ENCODE data around the gene GNAS-AS1. TPM values are rescaled to one million over a fixed set of nuclear protein-coding genes. Genes with fewer than 3 reads are reported as not detected.

GNAS-AS1 gene
- total RNA-seq, 1 experiment from 2014 or later, result 0.59 TPM

- peaks cover 12% of the 10 kb centered on the region for H3K36me3 Mint-ChIP-seq (ENCODE audit: insufficient read depth, unreplicated experiment)
- no TSS peak for BruUV-seq (replicated peaks)
- no peak for TF ChIP-seq CTCF (IDR thresholded peaks at IDR 0.05; ENCODE audit: unreplicated experiment)
- H3K27ac Mint-ChIP-seq (ENCODE audit: unreplicated experiment), result no peak overlapping the region
- intact Hi-C loops (cut with micrococcal nuclease; ENCODE audit: unreplicated experiment), result no loop called here
- DNase-seq, result no peak
- CTCF ChIA-PET, result no interaction called here
- H3K4me1 Mint-ChIP-seq (ENCODE audit: low read depth, unreplicated experiment), result peaks cover 13% of the 10 kb centered on the region
- H3K4me3 Mint-ChIP-seq (ENCODE audit: low read depth, unreplicated experiment), result no peak overlapping the region
- peaks cover 80% of the 10 kb centered on the region for H3K27me3 Mint-ChIP-seq (ENCODE audit: unreplicated experiment)
- H3K9me3 Mint-ChIP-seq (ENCODE audit: low read depth, unreplicated experiment), result no peaks in the 10 kb centered on the region
Measured at GRCh38 chr20:58851969-58852458, 1.3 kb upstream of the GNAS-AS1 start.

- no peak for DNase-seq
- CTCF ChIA-PET, result no interaction called here
- Mint-ChIP-seq H3K9me3 (ENCODE audit: low read depth, unreplicated experiment) (no peaks in the 10 kb centered on the region), H3K4me1 (ENCODE audit: low read depth, unreplicated experiment) (peaks cover 12% of the 10 kb centered on the region), H3K27me3 (ENCODE audit: unreplicated experiment) (peaks cover 80% of the 10 kb centered on the region), H3K4me3 (ENCODE audit: low read depth, unreplicated experiment) (no peak overlapping the region), H3K27ac (ENCODE audit: unreplicated experiment) (no peak overlapping the region), H3K36me3 (ENCODE audit: insufficient read depth, unreplicated experiment) (peaks cover 12% of the 10 kb centered on the region)
- intact Hi-C loops (cut with micrococcal nuclease; ENCODE audit: unreplicated experiment), result no loop called here
- TF ChIP-seq CTCF (IDR thresholded peaks at IDR 0.05; ENCODE audit: unreplicated experiment), result no peak
- no TSS peak for BruUV-seq (replicated peaks)
Measured at GRCh38 chr20:58851221-58851968, 693 bp upstream of the GNAS-AS1 start.

GRCh38 chr20:58847463-58847862, 3.2 kb downstream of the GNAS-AS1 start:
- CTCF ChIA-PET, result interaction anchor here (0.6 kb wide), 1 partner anchor 578 kb away, joined by 3 read pairs; no protein-coding TSS in a partner anchor
- Mint-ChIP-seq H3K27ac (ENCODE audit: unreplicated experiment) (no peak overlapping the region), H3K36me3 (ENCODE audit: insufficient read depth, unreplicated experiment) (peaks cover 3% of the 10 kb centered on the region), H3K4me1 (ENCODE audit: low read depth, unreplicated experiment) (peaks cover 2% of the 10 kb centered on the region), H3K4me3 (ENCODE audit: low read depth, unreplicated experiment) (no peak overlapping the region), H3K9me3 (ENCODE audit: low read depth, unreplicated experiment) (no peaks in the 10 kb centered on the region), H3K27me3 (ENCODE audit: unreplicated experiment) (peaks cover 98% of the 10 kb centered on the region)
- BruUV-seq (replicated peaks), result no TSS peak
- intact Hi-C loops (cut with micrococcal nuclease; ENCODE audit: unreplicated experiment), result no loop called here
- no peak for DNase-seq
- TF ChIP-seq CTCF (IDR thresholded peaks at IDR 0.05; ENCODE audit: unreplicated experiment), result no peak

GRCh38 chr20:58845706-58846105, 5.0 kb downstream of the GNAS-AS1 start:
- CTCF ChIA-PET, result interaction anchor here (0.6 kb wide), 1 partner anchor 18 kb away, joined by 4 read pairs; no protein-coding TSS in a partner anchor
- intact Hi-C loops (cut with micrococcal nuclease; ENCODE audit: unreplicated experiment), result no loop called here
- peaks cover 1% of the 10 kb centered on the region for H3K9me3 Mint-ChIP-seq (ENCODE audit: low read depth, unreplicated experiment)
- no TSS peak for BruUV-seq (replicated peaks)
- H3K36me3 Mint-ChIP-seq (ENCODE audit: insufficient read depth, unreplicated experiment), result no peaks in the 10 kb centered on the region
- no peaks in the 10 kb centered on the region for H3K4me1 Mint-ChIP-seq (ENCODE audit: low read depth, unreplicated experiment)
- no peak overlapping the region for H3K27ac Mint-ChIP-seq (ENCODE audit: unreplicated experiment)
- no peak for TF ChIP-seq CTCF (IDR thresholded peaks at IDR 0.05; ENCODE audit: unreplicated experiment)
- no peak overlapping the region for H3K4me3 Mint-ChIP-seq (ENCODE audit: low read depth, unreplicated experiment)
- H3K27me3 Mint-ChIP-seq (ENCODE audit: unreplicated experiment), result peaks cover 82% of the 10 kb centered on the region
- DNase-seq, result no peak
